ENCODE results near the gene DCUN1D5.
A peak's percentile ranks its signal among the peaks of the same experiment; 100 is the strongest.

DCUN1D5 gene

DNA sequence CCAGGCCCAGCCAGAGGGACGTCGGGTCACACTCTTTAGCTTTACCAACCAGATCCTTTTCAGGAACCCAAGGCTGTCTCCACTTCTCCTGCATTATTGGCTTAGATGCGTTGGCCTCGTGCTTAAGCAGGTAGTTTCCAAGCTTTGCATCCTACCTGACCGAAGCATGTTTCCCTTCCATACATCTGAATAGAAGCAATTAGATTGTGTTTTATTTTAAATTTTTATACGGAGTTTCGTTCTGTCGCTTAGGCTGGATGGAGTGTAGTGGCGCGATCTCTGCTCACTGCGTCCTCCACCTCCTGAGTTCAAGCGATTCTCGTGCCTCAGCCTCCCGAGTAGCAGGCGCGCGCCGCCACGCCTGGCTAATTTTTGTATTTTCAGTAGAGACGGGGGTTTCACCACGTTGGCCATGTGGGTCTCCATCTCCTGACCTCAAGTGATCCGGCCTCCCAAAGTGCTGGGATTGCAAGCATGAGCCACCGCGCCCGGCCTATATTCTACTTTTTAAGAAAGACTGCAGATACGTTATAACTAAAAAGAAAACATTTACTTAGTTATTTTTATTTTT is 17.9 kb upstream of the DCUN1D5 start:
- ChIA-PET POLR2A (ENCODE audit: low non-redundant PET) (interaction anchor here (0.9 to 2.0 kb wide), 2 partner anchors 18 to 21 kb away, joined by 3 to 11 read pairs; partner anchors contain the start of gene DCUN1D5), CTCF (interaction anchor here (0.5 to 0.7 kb wide), 5 partner anchors 19 to 493 kb away, joined by 3 read pairs; no protein-coding TSS in a partner anchor)
- TF ChIP-seq, protein P1, sequence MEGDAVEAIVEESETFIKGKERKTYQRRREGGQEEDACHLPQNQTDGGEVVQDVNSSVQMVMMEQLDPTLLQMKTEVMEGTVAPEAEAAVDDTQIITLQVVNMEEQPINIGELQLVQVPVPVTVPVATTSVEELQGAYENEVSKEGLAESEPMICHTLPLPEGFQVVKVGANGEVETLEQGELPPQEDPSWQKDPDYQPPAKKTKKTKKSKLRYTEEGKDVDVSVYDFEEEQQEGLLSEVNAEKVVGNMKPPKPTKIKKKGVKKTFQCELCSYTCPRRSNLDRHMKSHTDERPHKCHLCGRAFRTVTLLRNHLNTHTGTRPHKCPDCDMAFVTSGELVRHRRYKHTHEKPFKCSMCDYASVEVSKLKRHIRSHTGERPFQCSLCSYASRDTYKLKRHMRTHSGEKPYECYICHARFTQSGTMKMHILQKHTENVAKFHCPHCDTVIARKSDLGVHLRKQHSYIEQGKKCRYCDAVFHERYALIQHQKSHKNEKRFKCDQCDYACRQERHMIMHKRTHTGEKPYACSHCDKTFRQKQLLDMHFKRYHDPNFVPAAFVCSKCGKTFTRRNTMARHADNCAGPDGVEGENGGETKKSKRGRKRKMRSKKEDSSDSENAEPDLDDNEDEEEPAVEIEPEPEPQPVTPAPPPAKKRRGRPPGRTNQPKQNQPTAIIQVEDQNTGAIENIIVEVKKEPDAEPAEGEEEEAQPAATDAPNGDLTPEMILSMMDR (conservative IDR thresholded peaks at IDR 0.05; ENCODE audit: low read depth): no peak
- no peak for DNase-seq (ENCODE audit: low spot score)
- peak overlapping the region; percentile 90 for H3K27ac ChIP-seq

DNA sequence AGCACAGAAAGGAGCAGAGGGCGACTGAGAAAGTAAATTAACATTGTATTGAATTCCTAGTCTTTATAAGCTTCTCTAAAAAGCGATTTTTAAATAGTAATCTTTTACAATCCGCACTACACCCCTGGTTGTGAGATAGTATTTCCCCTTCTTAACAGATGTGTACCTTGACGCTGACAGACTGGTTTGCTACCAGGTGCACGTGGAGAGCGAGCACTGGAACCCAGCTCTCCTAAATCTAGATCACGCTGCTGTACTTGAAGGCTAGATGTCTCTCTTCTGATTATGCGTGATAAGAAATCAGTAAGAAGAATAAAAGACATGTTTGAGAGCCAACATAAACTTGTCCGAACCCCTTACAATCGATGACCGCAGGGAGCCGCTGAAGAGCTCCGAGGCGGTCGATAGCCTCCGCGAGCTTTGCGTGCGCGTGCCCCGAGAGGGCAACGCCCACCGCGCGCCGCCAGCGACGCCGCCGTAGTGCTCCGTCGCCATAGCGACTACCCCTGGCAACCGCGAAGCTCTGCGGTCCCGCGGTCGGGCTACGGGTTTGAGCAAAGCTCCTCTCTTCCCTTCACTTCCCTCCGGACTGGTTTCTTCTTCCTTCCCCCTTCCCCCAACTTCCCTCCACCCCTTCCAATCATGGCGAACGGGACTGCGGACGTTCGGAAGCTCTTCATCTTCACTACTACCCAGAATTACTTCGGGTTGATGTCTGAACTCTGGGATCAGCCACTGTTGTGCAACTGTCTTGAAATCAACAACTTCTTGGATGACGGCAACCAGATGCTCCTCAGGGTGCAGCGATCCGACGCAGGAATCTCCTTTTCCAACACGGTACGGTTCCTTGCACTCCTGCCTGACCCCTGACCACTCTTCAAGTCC is 17.2 kb upstream of the DCUN1D5 start, which contains the start of gene DYNC2H1:
TSS of gene DYNC2H1 (plus strand) at position 494 of the 885 bp plus-strand sequence. CDS start at position 643, 149 bp downstream.
- H3K27ac ChIP-seq: peak within 1 kb of the TSS; percentile 90
- ChIA-PET CTCF (interaction anchor here (0.5 to 1.1 kb wide), 9 partner anchors 14 to 601 kb away, joined by 3 to 4 read pairs (median 3); partner anchors contain the start of gene DCUN1D5), POLR2A (ENCODE audit: low non-redundant PET) (interaction anchor here (0.9 to 2.0 kb wide), 2 partner anchors 17 to 20 kb away, joined by 3 to 11 read pairs; partner anchors contain the start of gene DCUN1D5)
- TF ChIP-seq, protein P1 (conservative IDR thresholded peaks at IDR 0.05; ENCODE audit: low read depth): peak; percentile 73
- peak; percentile 92 for DNase-seq (ENCODE audit: low spot score)

DNA sequence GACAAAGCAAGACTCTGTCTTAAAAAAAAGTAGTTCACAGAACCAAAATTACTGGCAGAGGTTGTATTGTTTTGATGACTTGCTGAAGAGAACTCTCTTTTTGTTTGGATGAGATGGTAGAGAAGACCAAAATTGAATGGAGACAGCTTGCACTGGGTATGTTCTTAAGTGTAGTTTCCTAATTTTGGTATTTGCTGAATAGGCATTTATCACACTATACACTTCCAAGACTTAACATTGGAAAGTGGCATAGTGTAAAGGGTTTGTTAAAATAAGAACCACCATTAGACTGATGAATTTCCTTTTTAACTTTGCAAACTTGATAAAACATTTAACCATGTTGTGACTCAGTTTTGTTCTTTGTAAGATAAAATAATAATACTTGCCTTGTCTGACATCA is 5.3 kb upstream of the DCUN1D5 start:
- H3K27ac ChIP-seq: no peak overlapping the region
- ChIA-PET POLR2A (ENCODE audit: low non-redundant PET) (no interaction called here), CTCF (no interaction called here)
- no peak for DNase-seq (ENCODE audit: low spot score)
- TF ChIP-seq, protein P1 (conservative IDR thresholded peaks at IDR 0.05; ENCODE audit: low read depth): no peak

DNA sequence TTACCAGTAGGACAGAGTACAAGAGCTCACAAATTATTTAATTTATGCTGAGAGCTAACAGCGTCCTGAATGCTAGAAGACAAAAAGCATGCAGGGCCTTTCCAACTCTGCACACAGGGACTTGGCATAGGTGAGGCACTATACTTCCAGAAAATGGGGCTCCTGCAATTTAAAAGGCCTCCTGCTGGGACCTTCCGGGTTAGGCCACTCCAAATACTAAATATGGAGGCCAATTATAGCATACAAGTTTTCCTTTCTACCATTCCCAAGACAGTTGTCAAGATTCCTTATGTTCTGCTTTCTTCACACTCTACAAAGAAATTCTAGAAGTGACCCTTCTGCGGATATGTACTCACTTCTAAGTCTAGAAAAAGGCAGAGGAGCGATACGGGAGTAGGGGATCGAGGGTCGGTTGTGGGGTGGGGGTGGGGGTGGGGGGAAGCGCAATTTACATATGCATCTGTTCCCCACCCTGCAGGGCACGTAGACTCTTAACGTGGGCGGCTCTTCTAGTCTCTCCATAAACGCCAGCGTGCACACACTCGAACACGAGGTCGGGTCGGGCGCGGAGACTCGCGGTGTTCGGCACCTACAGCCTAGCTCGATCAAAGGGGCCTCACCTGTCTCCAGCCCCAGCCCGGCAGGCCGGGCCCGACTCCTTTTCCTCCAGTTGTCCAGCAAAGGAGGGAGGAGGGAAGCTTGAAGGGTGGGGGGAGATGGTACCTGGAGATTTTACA is 728 bp downstream of the DCUN1D5 start:
- H3K27ac ChIP-seq: peak overlapping the region; percentile 88
- ChIA-PET POLR2A (ENCODE audit: low non-redundant PET) (interaction anchor here (1.5 kb wide), 1 partner anchor 18 kb away, joined by 11 read pairs; the partner anchor contains the start of gene DYNC2H1), CTCF (interaction anchor here (0.5 to 1.1 kb wide), 4 partner anchors 17 to 595 kb away, joined by 3 to 4 read pairs (median 3); partner anchors contain the start of gene DYNC2H1)
- TF ChIP-seq, protein P1 (conservative IDR thresholded peaks at IDR 0.05; ENCODE audit: low read depth): no peak
- DNase-seq (ENCODE audit: low spot score): peak; percentile 39

DNA sequence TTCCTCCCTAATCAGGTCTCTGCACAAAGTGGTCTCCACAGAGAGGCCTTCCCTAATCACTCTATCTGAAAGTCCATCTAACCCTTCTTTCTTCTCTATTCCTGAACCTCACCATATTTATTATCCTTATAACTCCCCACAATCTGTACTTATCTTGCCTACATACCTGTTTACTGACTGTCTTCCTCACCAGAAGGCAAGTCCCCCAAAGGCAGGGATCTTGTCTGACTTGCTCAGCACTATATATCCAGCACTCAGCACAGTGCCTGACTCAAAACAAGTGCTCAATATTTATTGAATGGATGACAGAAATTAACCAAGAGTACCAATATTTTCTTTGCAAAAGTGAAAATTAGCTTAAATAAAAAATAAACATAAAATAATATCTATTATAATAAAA is 5.5 kb downstream of the DCUN1D5 start:
- POLR2A ChIA-PET (ENCODE audit: low non-redundant PET): no interaction called here
- no peak for DNase-seq (ENCODE audit: low spot score)
- no peak overlapping the region for H3K27ac ChIP-seq
- TF ChIP-seq, protein P1 (conservative IDR thresholded peaks at IDR 0.05; ENCODE audit: low read depth): no peak
- CTCF ChIA-PET: interaction anchor here (0.6 kb wide), 1 partner anchor 175 kb away, joined by 5 read pairs; no protein-coding TSS in a partner anchor
